GM12878 (cell line): Measurements from ENCODE around the gene IRF1.

Source experiments
- BRCA1 ChIP-seq: IDR thresholded peaks from 2 replicates; pipeline ENCODE4 v1.6.1; 2011; ENCODE audit warnings: low read depth, low read length, improper control_type of control experiment
- MXI1 ChIP-seq: fragments of 150-350 bp; IDR thresholded peaks from 2 replicates; pipeline ENCODE4 v1.6.1; 2011; ENCODE audit warnings: low read depth, mild to moderate bottlenecking, inconsistent platforms, low read length, improper control_type of control experiment
- MYC ChIP-seq: IDR thresholded peaks from 2 replicates; pipeline ENCODE4 v1.6.1; 2011; ENCODE audit warnings: mild to moderate bottlenecking, low read length, moderate library complexity, inconsistent platforms; ENCODE audit not compliant: insufficient read depth, insufficient replicate concordance, insufficient read length, severe bottlenecking
- NR2F1 ChIP-seq: fragments of 450-650 bp; conservative IDR thresholded peaks from 2 replicates; pipeline ENCODE4 v1.6.1; 2017; ENCODE audit warnings: mild to moderate bottlenecking
- NRF1 ChIP-seq: conservative IDR thresholded peaks from 2 replicates; pipeline ENCODE4 v1.6.1; 2011; ENCODE audit warnings: mild to moderate bottlenecking, low read depth, low read length, improper control_type of control experiment
- POLR2A ChIP-seq: IDR thresholded peaks from 2 replicates; pipeline ENCODE4 v1.6.1; 2011; ENCODE audit warnings: low read depth, mild to moderate bottlenecking, low read length
- POLR2AphosphoS5 ChIP-seq: IDR thresholded peaks from 2 replicates; pipeline ENCODE4 v1.6.1; 2011; ENCODE audit warnings: mild to moderate bottlenecking, low read length, inconsistent platforms
- SP1 ChIP-seq: IDR thresholded peaks from one replicate; pipeline ENCODE4 v1.6.1; 2011; ENCODE audit warnings: low read depth, low read length
- YY1 ChIP-seq: IDR thresholded peaks from 2 replicates; pipeline ENCODE4 v1.6.1; 2011; ENCODE audit warnings: low read depth, mild to moderate bottlenecking, low read length
- TF ChIP-seq, protein P1 (sequence below), 3 experiments: IDR thresholded peaks in 2 of 3; conservative IDR thresholded peaks in 1 of 3; 2 replicates each; pipeline ENCODE4 v1.5.1; 2011; ENCODE audit warnings: low read depth in 3 of 3, low read length in 3 of 3, mild to moderate bottlenecking in 3 of 3, control low read depth in 2 of 3, moderate library complexity in 2 of 3, inconsistent platforms in 1 of 3, mixed read lengths in 1 of 3; ENCODE audit not compliant: control insufficient read depth in 2 of 3, insufficient read depth in 1 of 3; ENCODE audit errors: extremely low read depth in 1 of 3
- TF ChIP-seq, protein P2 (sequence below): IDR thresholded peaks from 2 replicates; pipeline ENCODE4 v1.6.1; 2012; ENCODE audit warnings: low read length, inconsistent platforms
- TF ChIP-seq, protein P3 (sequence below): IDR thresholded peaks from 2 replicates; pipeline ENCODE4 v1.6.1; 2012; ENCODE audit warnings: low read depth, low read length, improper control_type of control experiment

DNA sequence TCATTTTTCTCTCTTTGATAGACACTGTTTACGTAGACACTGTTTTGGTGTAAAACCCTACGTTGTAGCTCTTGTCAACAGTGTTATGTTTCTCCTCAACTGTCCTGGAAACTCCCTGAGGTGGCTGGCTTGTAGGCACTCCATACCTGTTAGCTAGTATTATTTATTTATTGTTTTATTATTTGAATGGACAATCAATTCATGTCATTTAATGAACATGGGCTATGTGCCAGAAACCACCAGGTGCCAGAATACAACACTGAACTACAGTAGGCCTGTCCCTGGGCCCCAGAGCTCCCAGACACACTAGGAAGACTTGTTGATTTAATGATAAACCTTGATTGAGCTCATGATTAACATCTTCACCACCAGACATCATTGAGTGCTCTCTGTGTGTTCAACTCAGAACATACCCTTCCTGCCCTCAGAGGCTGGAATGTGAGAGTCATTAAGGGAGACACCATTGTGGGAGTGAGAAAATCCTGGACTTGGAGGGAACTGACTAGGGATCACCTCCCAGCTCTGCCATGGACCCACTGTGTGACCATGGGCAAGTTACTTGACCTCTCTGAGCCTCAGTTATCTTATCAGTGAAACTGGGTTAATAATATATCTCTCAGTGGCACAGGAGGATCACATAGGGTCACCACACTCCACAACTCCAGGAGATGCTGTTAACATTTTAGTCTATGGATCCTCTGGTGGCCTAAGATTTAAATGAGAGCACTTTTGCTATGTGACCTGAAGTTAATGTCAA lies 19.2 kb downstream of the IRF1 start:
- TF ChIP-seq, protein P1, sequence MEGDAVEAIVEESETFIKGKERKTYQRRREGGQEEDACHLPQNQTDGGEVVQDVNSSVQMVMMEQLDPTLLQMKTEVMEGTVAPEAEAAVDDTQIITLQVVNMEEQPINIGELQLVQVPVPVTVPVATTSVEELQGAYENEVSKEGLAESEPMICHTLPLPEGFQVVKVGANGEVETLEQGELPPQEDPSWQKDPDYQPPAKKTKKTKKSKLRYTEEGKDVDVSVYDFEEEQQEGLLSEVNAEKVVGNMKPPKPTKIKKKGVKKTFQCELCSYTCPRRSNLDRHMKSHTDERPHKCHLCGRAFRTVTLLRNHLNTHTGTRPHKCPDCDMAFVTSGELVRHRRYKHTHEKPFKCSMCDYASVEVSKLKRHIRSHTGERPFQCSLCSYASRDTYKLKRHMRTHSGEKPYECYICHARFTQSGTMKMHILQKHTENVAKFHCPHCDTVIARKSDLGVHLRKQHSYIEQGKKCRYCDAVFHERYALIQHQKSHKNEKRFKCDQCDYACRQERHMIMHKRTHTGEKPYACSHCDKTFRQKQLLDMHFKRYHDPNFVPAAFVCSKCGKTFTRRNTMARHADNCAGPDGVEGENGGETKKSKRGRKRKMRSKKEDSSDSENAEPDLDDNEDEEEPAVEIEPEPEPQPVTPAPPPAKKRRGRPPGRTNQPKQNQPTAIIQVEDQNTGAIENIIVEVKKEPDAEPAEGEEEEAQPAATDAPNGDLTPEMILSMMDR (IDR thresholded peaks at IDR 0.05 in 2 of 3, conservative IDR thresholded peaks at IDR 0.05 in 1 of 3; ENCODE audit: control insufficient read depth in 2 of 3, extremely low read depth in 1 of 3, insufficient read depth in 1 of 3, low read depth in 3 of 3, low read length in 3 of 3): no peak
- TF ChIP-seq BRCA1 (no peak), MXI1 (no peak), POLR2A (no peak), NR2F1 (no peak), POLR2AphosphoS5 (no peak), YY1 (no peak), SP1 (no peak), MYC (no peak), NRF1 (no peak)
- TF ChIP-seq, protein P2, sequence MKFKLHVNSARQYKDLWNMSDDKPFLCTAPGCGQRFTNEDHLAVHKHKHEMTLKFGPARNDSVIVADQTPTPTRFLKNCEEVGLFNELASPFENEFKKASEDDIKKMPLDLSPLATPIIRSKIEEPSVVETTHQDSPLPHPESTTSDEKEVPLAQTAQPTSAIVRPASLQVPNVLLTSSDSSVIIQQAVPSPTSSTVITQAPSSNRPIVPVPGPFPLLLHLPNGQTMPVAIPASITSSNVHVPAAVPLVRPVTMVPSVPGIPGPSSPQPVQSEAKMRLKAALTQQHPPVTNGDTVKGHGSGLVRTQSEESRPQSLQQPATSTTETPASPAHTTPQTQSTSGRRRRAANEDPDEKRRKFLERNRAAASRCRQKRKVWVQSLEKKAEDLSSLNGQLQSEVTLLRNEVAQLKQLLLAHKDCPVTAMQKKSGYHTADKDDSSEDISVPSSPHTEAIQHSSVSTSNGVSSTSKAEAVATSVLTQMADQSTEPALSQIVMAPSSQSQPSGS: no peak
- TF ChIP-seq, protein P3, sequence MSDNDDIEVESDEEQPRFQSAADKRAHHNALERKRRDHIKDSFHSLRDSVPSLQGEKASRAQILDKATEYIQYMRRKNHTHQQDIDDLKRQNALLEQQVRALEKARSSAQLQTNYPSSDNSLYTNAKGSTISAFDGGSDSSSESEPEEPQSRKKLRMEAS: no peak
